Breast epithelium (tissue), 3 donors: ENCODE measurements around the gene STIM1.

ENCODE experiments used
- CTCF ChIP-seq, 3 donors: fragments of 450-650 bp; IDR thresholded peaks; one replicate each; pipeline ENCODE4 v1.5.1; 2016 to 2017; ENCODE audit warnings: antibody characterized with exemption in 3 of 3, mild to moderate bottlenecking in 3 of 3, moderate library complexity in 3 of 3
- POLR2A ChIP-seq: fragments of 450-650 bp; IDR thresholded peaks from one replicate; pipeline ENCODE4 v1.6.1; 2016; ENCODE audit warnings: antibody characterized with exemption, mild to moderate bottlenecking, moderate library complexity

- TF ChIP-seq CTCF (IDR thresholded peaks at IDR 0.05), result no peak
- TF ChIP-seq POLR2A, result no peak
Measured at GRCh38 chr11:4105916-4106315, 250.5 kb downstream of the STIM1 start.
